ENCODE measurements around the gene PCCA. TPM values are rescaled to one million over a fixed set of nuclear protein-coding genes. Genes with fewer than 3 reads are reported as not detected.

PCCA gene
- total and polyA plus RNA-seq, 2 donors (not counting 1 experiment from before 2014, with no cell fraction given) = 4.8 to 17.4 TPM

GRCh38 chr13:100229603-100230002 is 140.7 kb downstream of the PCCA start:
- H3K4me3 Mint-ChIP-seq = no peak overlapping the region
- TF ChIP-seq EZH2 (IDR thresholded peaks at IDR 0.05; ENCODE audit: borderline replicate concordance, insufficient read depth, low read depth, low read length, poor library complexity, severe bottlenecking) (no peak), CTCF (IDR thresholded peaks at IDR 0.05) (no peak)
- CTCF ChIA-PET = no interaction called here

GRCh38 chr13:100230769-100231149 is 141.9 kb downstream of the PCCA start:
- Histone ChIP-seq H3K9ac (ENCODE audit: low read length) (no peak overlapping the region), H3K79me2 (ENCODE audit: control insufficient read depth, insufficient read depth, low read length) (no peaks in the 10 kb centered on the region), H3K27me3 (replicated peaks in 1 of 4; ENCODE audit: control extremely low read depth in 1 of 4, control insufficient read depth in 3 of 4, insufficient read depth in 4 of 4, low read length in 3 of 4) (no peaks in the 10 kb centered on the region), H3K36me3 (replicated peaks in 1 of 2; ENCODE audit: control extremely low read depth in 1 of 2, control insufficient read depth in 1 of 2, extremely low read depth in 1 of 2, insufficient read depth in 2 of 2, low read length in 1 of 2) (no peaks in the 10 kb centered on the region), H3K4me1 (ENCODE audit: control insufficient read depth in 2 of 2, insufficient read depth in 2 of 2, low read length in 2 of 2) (peaks cover 6% of the 10 kb centered on the region in 2 donors), H3K9me3 (ENCODE audit: control extremely low read depth in 1 of 3, control insufficient read depth in 2 of 3, insufficient read depth in 1 of 3, low read length in 2 of 3) (no peaks in the 10 kb centered on the region), H3K4me3 (ENCODE audit: control extremely low read depth in 1 of 5, extremely low read depth in 1 of 5, insufficient read depth in 1 of 5, low read depth in 2 of 5, low read length in 4 of 5) (no peak overlapping the region), H2AFZ (ENCODE audit: insufficient read depth, low read depth, low read length, poor library complexity, severe bottlenecking) (no peak overlapping the region), H3K4me2 (replicated peaks; ENCODE audit: low read depth, low read length, poor library complexity, severe bottlenecking) (no peak overlapping the region), H3K27ac (ENCODE audit: low read length in 2 of 2) (no peak overlapping the region), H4K20me1 (ENCODE audit: control insufficient read depth, insufficient read depth, low read length, poor library complexity, severe bottlenecking) (no peaks in the 10 kb centered on the region)
- Mint-ChIP-seq H3K27ac (no peak overlapping the region), H3K9me3 (ENCODE audit: insufficient read depth) (no peaks in the 10 kb centered on the region), H3K4me3 (no peak overlapping the region), H3K27me3 (no peaks in the 10 kb centered on the region), H3K4me1 (peaks cover 6% of the 10 kb centered on the region)
- DNase-seq (no peak), ATAC-seq (ENCODE audit: low read depth) (no peak)
- ChIA-PET CTCF (interaction anchor here (1.1 to 1.3 kb wide), 2 partner anchors 8 to 1054 kb away, joined by 3 read pairs; no protein-coding TSS in a partner anchor), POLR2A (no interaction called here)
- intact Hi-C loops (cut with micrococcal nuclease) = no loop called here
- 100% methylated on average over 1 of the region's 3 CpGs for WGBS (ENCODE audit: insufficient coverage)
- TF ChIP-seq CTCF (IDR thresholded peaks at IDR 0.05) = no peak
- no peak for TF ChIP-seq EZH2 (IDR thresholded peaks at IDR 0.05; ENCODE audit: borderline replicate concordance, insufficient read depth, low read depth, low read length, poor library complexity, severe bottlenecking)

More at GRCh38 chr13:100229603-100230002, 140.7 kb downstream of the PCCA start:
- Histone ChIP-seq H3K27ac (ENCODE audit: low read length in 2 of 2) (no peak overlapping the region), H3K4me3 (ENCODE audit: control extremely low read depth in 1 of 5, extremely low read depth in 1 of 5, insufficient read depth in 1 of 5, low read depth in 2 of 5, low read length in 4 of 5) (no peak overlapping the region), H4K20me1 (ENCODE audit: control insufficient read depth, insufficient read depth, low read length, poor library complexity, severe bottlenecking) (no peaks in the 10 kb centered on the region), H3K27me3 (replicated peaks in 1 of 4; ENCODE audit: control extremely low read depth in 1 of 4, control insufficient read depth in 3 of 4, insufficient read depth in 4 of 4, low read length in 3 of 4) (no peaks in the 10 kb centered on the region), H3K79me2 (ENCODE audit: control insufficient read depth, insufficient read depth, low read length) (no peaks in the 10 kb centered on the region), H3K9ac (ENCODE audit: low read length) (no peak overlapping the region), H3K4me2 (replicated peaks; ENCODE audit: low read depth, low read length, poor library complexity, severe bottlenecking) (no peak overlapping the region), H3K4me1 (ENCODE audit: control insufficient read depth in 2 of 2, insufficient read depth in 2 of 2, low read length in 2 of 2) (no peaks in the 10 kb centered on the region), H3K36me3 (replicated peaks in 1 of 2; ENCODE audit: control extremely low read depth in 1 of 2, control insufficient read depth in 1 of 2, extremely low read depth in 1 of 2, insufficient read depth in 2 of 2, low read length in 1 of 2) (no peaks in the 10 kb centered on the region), H3K9me3 (ENCODE audit: control extremely low read depth in 1 of 3, control insufficient read depth in 2 of 3, insufficient read depth in 1 of 3, low read length in 2 of 3) (no peaks in the 10 kb centered on the region), H2AFZ (ENCODE audit: insufficient read depth, low read depth, low read length, poor library complexity, severe bottlenecking) (no peak overlapping the region)
- 98% methylated on average over 5 of the region's 7 CpGs for WGBS (ENCODE audit: insufficient coverage)
- ATAC-seq (ENCODE audit: low read depth) = no peak
- H3K27me3 Mint-ChIP-seq = no peaks in the 10 kb centered on the region
- H3K9me3 Mint-ChIP-seq (ENCODE audit: insufficient read depth) = no peaks in the 10 kb centered on the region
- no peak for DNase-seq
- intact Hi-C loops (cut with micrococcal nuclease) = no loop called here
- POLR2A ChIA-PET = no interaction called here
- H3K4me1 Mint-ChIP-seq = no peaks in the 10 kb centered on the region
- no peak overlapping the region for H3K27ac Mint-ChIP-seq
